Activated CD4-positive, CD25-positive, alpha-beta regulatory T cell treated with anti-CD3 and anti-CD28 coated beads, Interleukin-2, amount 50 U/mL, for 72 hours (primary cell): ENCODE measurements around the gene SIPA1L3.
"Not testable (repeated sequence)": the region's sequence is repeated elsewhere in the genome, so short reads cannot be mapped to it uniquely, and the experiment has no call there.

Experiments used
- DNase-seq: peaks from one replicate; pipeline ENCODE4 v3.0.0; 2021

SIPA1L3 gene

GRCh38 chr19:38046254-38047048 lies 139.4 kb downstream of the SIPA1L3 start:
- DNase-seq = no peak

GRCh38 chr19:38047049-38047438 lies 140.0 kb downstream of the SIPA1L3 start:
- DNase-seq = no peak

- no peak for DNase-seq
Observed at GRCh38 chr19:38047641-38048040, 140.6 kb downstream of the SIPA1L3 start.

DNA sequence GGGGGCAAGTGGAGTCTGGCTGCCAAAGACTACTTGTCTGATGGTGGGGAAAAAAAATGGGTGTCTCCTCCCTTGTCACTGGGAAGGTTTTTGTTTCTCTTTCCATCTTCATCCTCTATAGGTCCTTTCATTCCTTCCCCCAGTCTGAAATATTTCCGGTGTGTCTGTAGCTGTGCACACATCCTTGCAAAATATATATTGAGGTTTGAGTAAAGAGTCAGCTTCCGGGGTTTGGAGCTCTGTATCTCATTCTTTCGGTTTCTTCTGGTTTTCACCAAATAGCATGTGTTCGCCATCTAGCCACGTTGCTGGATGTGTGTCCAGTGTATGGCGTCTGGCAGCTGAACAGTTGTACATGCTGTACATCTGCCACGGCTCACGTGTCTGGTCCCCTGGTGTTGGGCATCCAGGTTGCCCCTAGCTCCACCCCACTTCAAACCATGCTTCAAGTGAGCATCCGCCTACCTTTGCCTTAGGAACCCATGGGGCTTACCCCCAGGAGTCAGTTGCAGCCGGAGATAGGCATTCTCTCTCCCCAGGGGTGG lies 142.2 kb downstream of the SIPA1L3 start:
- peak; percentile 51 for DNase-seq

DNA sequence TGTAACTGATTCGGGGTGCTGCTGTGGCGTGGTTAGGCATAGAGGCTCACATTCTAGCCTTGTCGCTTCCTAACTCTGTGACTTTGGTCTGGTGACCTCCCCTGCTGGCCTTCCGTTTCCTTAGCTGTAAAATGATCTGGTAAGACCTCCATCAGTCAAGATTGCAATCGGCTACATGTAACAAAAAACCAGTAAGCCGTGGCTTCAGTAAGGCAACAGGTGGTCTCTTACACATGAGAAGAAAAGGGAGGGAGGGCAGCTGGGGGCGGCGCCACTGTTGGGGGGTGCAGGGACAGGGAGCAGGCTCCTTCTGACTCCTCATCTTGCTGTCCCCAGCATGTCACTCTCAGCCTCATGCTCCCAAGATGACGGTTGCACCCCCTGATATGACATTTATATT lies 148.0 kb downstream of the SIPA1L3 start:
- DNase-seq = no peak

GRCh38 chr19:38055655-38056521 lies 148.9 kb downstream of the SIPA1L3 start:
- DNase-seq = no peak

DNA sequence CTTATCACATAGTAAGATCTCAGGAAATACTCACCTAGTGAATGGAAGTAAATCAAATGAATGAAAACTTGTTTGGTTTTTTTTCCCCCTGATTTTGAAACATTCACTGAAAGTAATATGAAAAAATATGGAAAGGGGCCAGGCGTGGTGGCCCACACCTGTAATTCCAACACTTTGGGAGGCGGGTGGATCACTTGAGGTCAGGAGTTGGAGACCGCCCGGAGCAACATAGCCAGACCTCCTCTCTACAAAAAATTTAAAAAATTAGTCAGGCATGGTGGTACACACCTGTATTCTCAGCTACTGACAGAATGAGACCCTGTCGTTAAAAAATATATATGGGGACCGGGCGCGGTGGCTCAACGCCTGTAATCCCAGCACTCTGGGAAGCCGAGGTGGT lies 149.6 kb downstream of the SIPA1L3 start:
- DNase-seq = no peak

GRCh38 chr19:38057959-38058690 lies 151.1 kb downstream of the SIPA1L3 start:
- no peak for DNase-seq

- DNase-seq = no peak
Observed at GRCh38 chr19:38059897-38060296, 152.9 kb downstream of the SIPA1L3 start.

- no peak for DNase-seq
Observed at GRCh38 chr19:38060331-38060730, 153.3 kb downstream of the SIPA1L3 start.

DNA sequence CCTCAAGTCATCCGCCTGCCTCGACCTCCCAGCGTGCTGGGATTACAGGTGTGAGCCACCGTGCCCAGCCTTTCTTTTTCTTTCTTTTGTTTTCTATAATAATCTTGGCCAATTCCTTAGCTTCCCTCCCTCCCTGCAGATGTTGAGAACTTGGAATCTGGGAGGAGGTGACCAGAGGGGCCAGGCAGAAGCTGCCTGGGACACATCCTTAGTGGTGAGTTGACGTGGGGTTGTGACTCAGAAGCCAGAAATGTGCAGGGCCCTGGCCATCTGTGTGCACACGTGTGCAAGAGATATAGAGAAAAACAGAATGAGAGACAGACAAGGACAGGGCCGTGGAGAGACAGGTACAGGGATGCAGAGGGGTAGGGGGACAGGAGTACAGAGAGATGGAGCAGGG lies 154.3 kb downstream of the SIPA1L3 start:
- no peak for DNase-seq

GRCh38 chr19:38062959-38063761 lies 156.2 kb downstream of the SIPA1L3 start:
- no peak for DNase-seq

DNA sequence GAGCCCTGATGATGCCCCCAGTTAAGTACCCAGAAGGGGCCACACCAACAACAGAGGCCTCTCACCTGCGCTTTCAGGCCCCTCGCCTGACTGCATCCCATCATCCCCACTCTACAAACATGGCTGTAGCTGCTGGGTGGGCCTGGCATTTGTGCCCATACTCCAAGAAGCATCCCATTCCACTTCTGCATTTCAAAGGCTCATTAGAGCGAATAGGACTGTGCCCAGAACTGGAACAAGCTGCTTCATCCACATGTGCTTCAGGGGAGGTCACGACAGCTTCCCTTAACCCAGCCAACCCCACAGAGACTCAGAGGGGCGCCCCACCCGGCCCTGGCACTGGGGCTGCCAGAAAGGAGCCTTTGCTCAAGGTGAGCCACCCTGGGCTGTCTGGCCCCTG lies 156.9 kb downstream of the SIPA1L3 start:
- no peak for DNase-seq

DNA sequence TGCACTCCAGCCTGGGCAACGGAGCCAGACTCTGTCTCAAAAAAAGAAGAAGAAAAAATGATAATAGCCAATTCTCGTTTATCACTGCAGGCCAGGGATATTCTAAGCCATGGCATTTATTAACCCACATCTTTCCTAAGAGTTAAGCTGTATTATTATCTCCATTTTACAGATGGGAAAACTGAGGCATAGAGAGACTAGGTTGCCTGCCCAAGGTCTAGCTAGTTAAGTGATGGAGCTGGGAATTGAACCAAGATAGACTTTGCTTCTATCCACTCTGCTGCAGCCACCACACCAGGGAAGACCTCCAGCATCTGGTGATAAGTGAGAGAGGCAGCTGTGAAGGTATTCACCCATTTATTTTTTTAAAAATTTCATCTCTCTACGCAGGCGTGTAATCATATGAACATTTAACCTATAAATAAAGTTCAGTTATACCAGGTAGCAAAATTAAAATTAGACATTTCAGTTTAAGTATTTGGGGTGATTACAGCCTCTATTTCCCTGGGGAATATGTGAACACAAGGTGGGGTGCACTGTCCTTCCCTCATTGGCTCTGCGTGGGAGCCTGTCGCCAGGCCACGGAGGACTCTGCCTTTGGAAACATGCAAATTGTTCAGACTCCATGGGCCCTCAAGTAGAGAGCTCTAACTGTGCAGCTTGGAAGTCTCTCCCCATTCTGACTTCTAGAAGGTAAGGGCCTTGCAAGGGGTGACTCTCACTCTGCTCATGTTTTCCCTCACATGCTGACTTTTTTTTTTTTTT lies 157.8 kb downstream of the SIPA1L3 start:
- no peak for DNase-seq

GRCh38 chr19:38065775-38066174 lies 158.8 kb downstream of the SIPA1L3 start:
- DNase-seq = not testable (repeated sequence)

- DNase-seq = no peak
Observed at GRCh38 chr19:38068826-38069225, 161.8 kb downstream of the SIPA1L3 start.

GRCh38 chr19:38070573-38070972 lies 163.6 kb downstream of the SIPA1L3 start:
- DNase-seq = no peak

GRCh38 chr19:38071054-38071453 lies 164.0 kb downstream of the SIPA1L3 start:
- DNase-seq = not testable (repeated sequence)

GRCh38 chr19:38071647-38072046 lies 164.6 kb downstream of the SIPA1L3 start:
- DNase-seq = no peak

DNA sequence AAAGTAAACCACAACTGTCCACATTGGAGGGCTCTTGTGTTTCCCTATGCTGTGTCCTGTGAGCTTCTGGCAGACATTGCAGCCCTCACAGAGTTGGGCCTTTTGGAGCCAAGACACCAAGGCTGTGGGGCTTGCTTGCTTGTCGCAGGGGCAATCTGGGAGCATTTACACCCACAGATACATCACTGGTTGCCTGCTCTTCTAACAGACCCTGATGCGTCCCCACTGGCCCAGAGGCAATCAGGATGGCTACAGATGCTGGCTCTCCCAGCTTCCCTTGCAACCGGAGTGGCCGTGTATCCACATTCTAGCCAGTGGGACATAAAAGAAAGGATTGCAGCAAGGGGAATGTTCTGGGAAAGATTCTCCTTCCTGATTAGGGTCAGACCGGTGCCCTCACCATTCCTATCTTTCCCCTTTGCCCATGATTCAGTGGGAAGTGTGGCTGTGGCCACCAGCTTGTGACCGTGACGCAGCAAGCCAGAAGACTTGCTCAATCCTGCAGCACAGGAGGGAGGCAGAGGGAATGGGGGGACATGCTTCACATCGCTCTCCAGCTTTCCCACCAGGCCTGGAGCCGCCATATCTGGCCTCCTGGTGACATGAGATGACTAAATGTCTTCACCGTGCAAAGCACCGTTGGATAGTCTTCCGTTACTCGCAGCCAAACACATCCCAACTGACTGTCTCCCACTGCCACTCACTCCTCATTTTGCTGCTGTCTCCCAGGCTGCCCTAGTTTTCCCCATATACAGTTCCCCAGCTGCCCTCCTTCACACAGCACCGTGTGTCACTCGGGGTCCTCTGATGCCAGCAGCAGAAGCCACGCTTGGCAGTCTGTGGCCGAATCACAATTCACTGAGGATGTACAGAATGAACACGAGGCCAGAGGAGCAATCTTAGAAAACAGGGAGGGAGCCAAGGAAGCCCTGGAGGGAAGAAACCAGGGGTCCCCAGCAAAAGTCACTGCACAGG lies 166.1 kb downstream of the SIPA1L3 start:
- no peak for DNase-seq
